Neural progenitor cell (in vitro differentiated cells): ENCODE measurements around the gene MICAL2. TPM values are rescaled to one million over a fixed set of nuclear protein-coding genes. Genes with fewer than 3 reads are reported as not detected.

ENCODE experiments used
- DNase-seq: peaks from one replicate; pipeline ENCODE4 v3.0.0-alpha.2; 2016; ENCODE audit warnings: low spot score
- H2AFZ ChIP-seq: fragments of 200-600 bp; sonication (generic); replicated peaks from 2 replicates; pipeline ENCODE4 v1.6.1; 2016; ENCODE audit warnings: antibody characterized with exemption
- H3F3A ChIP-seq: fragments of 200-600 bp; sonication (generic); 2 replicates; pipeline ENCODE4 v1.6.1; 2016; ENCODE audit warnings: antibody characterized with exemption, low read depth
- H3K27ac ChIP-seq: fragments of 200-600 bp; sonication (generic); 2 replicates; pipeline ENCODE4 v1.5.1; 2016; ENCODE audit warnings: mild to moderate bottlenecking
- H3K27me3 ChIP-seq: fragments of 200-600 bp; sonication (generic); 2 replicates; pipeline ENCODE4 v1.6.1; 2016; ENCODE audit warnings: mild to moderate bottlenecking, moderate library complexity
- H3K36me3 ChIP-seq: fragments of 200-600 bp; sonication (generic); 2 replicates; pipeline ENCODE4 v1.5.1; 2016
- H3K4me1 ChIP-seq: fragments of 200-600 bp; sonication (generic); 2 replicates; pipeline ENCODE4 v1.6.1; 2016; ENCODE audit warnings: mixed run types
- H3K4me2 ChIP-seq: fragments of 200-600 bp; sonication (generic); 2 replicates; pipeline ENCODE4 v1.6.1; 2016
- H3K4me3 ChIP-seq: fragments of 200-600 bp; sonication (generic); 2 replicates; pipeline ENCODE4 v1.5.1; 2016
- H3K79me2 ChIP-seq: fragments of 200-600 bp; sonication (generic); 2 replicates; pipeline ENCODE4 v1.6.1; 2016; ENCODE audit warnings: low read depth
- H3K9ac ChIP-seq: fragments of 200-600 bp; sonication (generic); 2 replicates; pipeline ENCODE4 v1.6.1; 2016
- H3K9me3 ChIP-seq: fragments of 200-600 bp; sonication (generic); 2 replicates; pipeline ENCODE4 v1.5.1; 2016; ENCODE audit warnings: low read depth
- H4K20me1 ChIP-seq: fragments of 200-600 bp; sonication (generic); 2 replicates; pipeline ENCODE4 v1.6.1; 2016; ENCODE audit warnings: low read depth
- H3K27ac Mint-ChIP-seq: 3 replicates; pipeline ENCODE4 v1.8.0; 2021; ENCODE audit warnings: mixed read lengths
- H3K27me3 Mint-ChIP-seq: 2 replicates; pipeline ENCODE4 v1.8.0; 2022; ENCODE audit warnings: low read depth, mild to moderate bottlenecking, inconsistent platforms, moderate library complexity, mixed read lengths; ENCODE audit not compliant: insufficient read depth
- H3K36me3 Mint-ChIP-seq: 3 replicates; pipeline ENCODE4 v1.8.0; 2021; ENCODE audit warnings: mixed read lengths
- H3K4me1 Mint-ChIP-seq: 3 replicates; pipeline ENCODE4 v1.8.0; 2021; ENCODE audit warnings: mixed read lengths
- H3K4me3 Mint-ChIP-seq: 3 replicates; pipeline ENCODE4 v1.8.0; 2021; ENCODE audit warnings: mild to moderate bottlenecking, moderate library complexity, mixed read lengths
- H3K9me3 Mint-ChIP-seq: 3 replicates; pipeline ENCODE4 v1.8.0; 2020; ENCODE audit warnings: mixed read lengths
- EZH2 ChIP-seq: fragments of 200-600 bp; sonication (generic); IDR thresholded peaks from 2 replicates; pipeline ENCODE4 v1.6.1; 2017; ENCODE audit warnings: antibody characterized with exemption, mild to moderate bottlenecking, moderate library complexity
- EZH2phosphoT487 ChIP-seq: fragments of 200-600 bp; sonication (generic); IDR thresholded peaks from 2 replicates; pipeline ENCODE4 v1.6.1; 2017; ENCODE audit warnings: antibody characterized with exemption
- total RNA-seq: library from RNA; depleted of rRNA; stranded (reverse); fragments of >200 nt; gene quantifications from 2 replicates; pipeline ENCODE4 v1.2.3, GENCODE V29; 2015; ENCODE audit warnings: low replicate concordance
- TF ChIP-seq, protein P1 (sequence below): fragments of 200-600 bp; sonication (generic); IDR thresholded peaks from 2 replicates; pipeline ENCODE4 v1.5.1; 2017; ENCODE audit warnings: antibody characterized with exemption, mild to moderate bottlenecking

The MICAL2 gene
- total RNA-seq, 1 donor from 2014 or later: 0.60 TPM

DNA sequence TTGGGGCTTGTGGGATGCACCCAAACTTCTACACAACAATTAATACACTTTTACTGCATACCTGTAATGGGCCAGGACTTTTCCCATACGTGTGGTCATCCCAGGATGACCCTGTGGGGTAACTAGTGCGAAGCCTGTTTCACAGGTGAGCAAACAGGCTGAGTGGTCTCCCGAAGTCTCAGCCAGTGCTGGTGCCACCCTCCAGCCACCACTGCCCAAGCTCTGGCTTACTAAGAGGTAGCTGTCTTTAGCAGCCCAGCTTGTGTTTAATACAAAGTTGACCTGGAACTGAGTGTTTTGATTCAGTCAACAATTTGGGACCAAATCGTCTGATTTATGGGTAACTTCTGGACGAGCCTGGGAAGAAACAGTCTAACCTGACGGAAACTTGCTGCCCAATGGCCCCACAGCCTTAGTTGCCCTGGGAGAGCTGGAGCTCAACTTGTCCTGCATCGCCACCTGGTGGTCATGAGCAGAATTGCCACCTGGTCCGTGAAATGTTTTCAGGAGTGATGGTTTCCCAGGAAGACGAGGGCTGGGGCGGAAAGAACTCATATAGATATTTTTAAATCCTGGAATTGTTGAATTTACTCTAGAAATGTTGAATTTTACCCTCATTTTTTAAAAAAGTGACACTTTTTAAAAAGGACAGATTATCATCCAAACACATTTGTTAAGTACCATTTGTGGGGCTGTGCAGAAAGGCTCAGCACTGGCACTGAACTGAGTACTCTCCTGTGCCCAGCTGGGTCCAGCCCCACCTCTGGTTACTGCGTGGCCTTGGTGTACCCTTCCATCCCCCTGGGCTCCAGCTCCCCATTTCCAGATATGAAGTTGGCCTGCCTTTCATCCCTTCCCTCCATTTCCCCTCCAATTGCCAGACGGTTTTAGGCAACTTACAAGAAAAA, 171.4 kb downstream of the MICAL2 start:
- Mint-ChIP-seq H3K9me3 (no peaks in the 10 kb centered on the region), H3K4me1 (peaks cover 6% of the 10 kb centered on the region), H3K4me3 (no peak overlapping the region), H3K36me3 (no peaks in the 10 kb centered on the region), H3K27ac (no peak overlapping the region), H3K27me3 (peaks cover 5% of the 10 kb centered on the region)
- Histone ChIP-seq H3F3A (no peaks in the 10 kb centered on the region), H4K20me1 (no peaks in the 10 kb centered on the region), H3K4me3 (no peak overlapping the region), H3K9ac (no peak overlapping the region), H3K4me1 (peaks cover 4% of the 10 kb centered on the region), H3K27me3 (no peaks in the 10 kb centered on the region), H3K4me2 (no peak overlapping the region), H3K9me3 (no peaks in the 10 kb centered on the region), H3K36me3 (no peaks in the 10 kb centered on the region), H3K27ac (no peak overlapping the region), H3K79me2 (no peaks in the 10 kb centered on the region), H2AFZ (peak overlapping the region; percentile 22)
- peak; percentile 84 for DNase-seq
- TF ChIP-seq EZH2 (no peak), EZH2phosphoT487 (no peak)
- TF ChIP-seq, protein P1, sequence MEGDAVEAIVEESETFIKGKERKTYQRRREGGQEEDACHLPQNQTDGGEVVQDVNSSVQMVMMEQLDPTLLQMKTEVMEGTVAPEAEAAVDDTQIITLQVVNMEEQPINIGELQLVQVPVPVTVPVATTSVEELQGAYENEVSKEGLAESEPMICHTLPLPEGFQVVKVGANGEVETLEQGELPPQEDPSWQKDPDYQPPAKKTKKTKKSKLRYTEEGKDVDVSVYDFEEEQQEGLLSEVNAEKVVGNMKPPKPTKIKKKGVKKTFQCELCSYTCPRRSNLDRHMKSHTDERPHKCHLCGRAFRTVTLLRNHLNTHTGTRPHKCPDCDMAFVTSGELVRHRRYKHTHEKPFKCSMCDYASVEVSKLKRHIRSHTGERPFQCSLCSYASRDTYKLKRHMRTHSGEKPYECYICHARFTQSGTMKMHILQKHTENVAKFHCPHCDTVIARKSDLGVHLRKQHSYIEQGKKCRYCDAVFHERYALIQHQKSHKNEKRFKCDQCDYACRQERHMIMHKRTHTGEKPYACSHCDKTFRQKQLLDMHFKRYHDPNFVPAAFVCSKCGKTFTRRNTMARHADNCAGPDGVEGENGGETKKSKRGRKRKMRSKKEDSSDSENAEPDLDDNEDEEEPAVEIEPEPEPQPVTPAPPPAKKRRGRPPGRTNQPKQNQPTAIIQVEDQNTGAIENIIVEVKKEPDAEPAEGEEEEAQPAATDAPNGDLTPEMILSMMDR: peak; percentile 98

- Histone ChIP-seq H3K27me3 (no peaks in the 10 kb centered on the region), H2AFZ (no peak overlapping the region), H3K79me2 (no peaks in the 10 kb centered on the region), H3K27ac (no peak overlapping the region), H3K4me2 (no peak overlapping the region), H4K20me1 (no peaks in the 10 kb centered on the region), H3K9me3 (no peaks in the 10 kb centered on the region), H3K36me3 (no peaks in the 10 kb centered on the region), H3F3A (no peaks in the 10 kb centered on the region), H3K4me3 (no peak overlapping the region), H3K4me1 (peaks cover 4% of the 10 kb centered on the region), H3K9ac (no peak overlapping the region)
- no peak for DNase-seq
- Mint-ChIP-seq H3K9me3 (no peaks in the 10 kb centered on the region), H3K36me3 (no peaks in the 10 kb centered on the region), H3K4me3 (no peak overlapping the region), H3K4me1 (peaks cover 15% of the 10 kb centered on the region), H3K27me3 (peaks cover 7% of the 10 kb centered on the region), H3K27ac (no peak overlapping the region)
- TF ChIP-seq EZH2: no peak
- TF ChIP-seq EZH2phosphoT487: no peak
- TF ChIP-seq, protein P1: no peak
These were observed 172.3 kb downstream of the MICAL2 start for GRCh38 chr11:12282676-12283075.

DNA sequence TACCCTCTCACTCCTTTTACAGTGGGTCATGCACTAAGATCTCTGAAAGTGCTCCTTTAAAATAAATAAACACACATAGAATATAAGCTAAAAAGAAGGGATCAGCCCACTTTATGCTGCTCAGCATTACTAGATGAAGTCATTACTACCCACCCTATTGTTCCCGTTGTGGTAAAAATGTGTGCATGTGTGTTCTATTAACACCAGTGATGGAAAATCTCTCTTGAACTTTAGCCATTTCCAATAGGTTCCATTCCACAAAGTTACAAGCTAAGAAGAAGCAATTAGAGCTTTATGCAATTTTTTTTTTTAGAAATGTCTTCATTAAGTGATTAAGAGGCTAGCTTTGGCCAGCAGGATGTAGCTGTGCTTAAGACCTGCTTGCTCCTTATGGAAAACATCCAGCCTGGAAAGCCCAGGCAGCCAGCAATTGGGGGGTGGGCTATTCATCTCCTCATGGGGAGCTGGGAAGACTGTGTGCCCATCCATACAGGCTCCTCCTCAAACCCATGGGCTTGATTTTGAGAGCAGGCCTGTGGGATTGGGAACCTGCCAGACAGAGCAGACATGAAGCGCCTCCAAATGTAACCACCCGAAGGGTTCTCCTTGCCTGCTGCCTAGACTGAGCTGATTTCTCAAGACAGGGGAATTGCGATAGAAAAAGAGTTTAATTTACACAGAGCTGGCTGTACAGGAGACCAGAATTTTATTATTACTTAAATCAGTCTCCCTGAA, 174.1 kb downstream of the MICAL2 start:
- H3K4me3 ChIP-seq: no peak overlapping the region
- TF ChIP-seq, protein P1: no peak
- TF ChIP-seq EZH2phosphoT487 (no peak), EZH2 (no peak)
- H3K27me3 Mint-ChIP-seq: peaks cover 5% of the 10 kb centered on the region

More for the DNA sequence above, 174.1 kb downstream of the MICAL2 start:
- peaks cover 20% of the 10 kb centered on the region for H3K4me1 Mint-ChIP-seq
- no peak overlapping the region for H3K27ac Mint-ChIP-seq
- no peaks in the 10 kb centered on the region for H3K36me3 ChIP-seq
- no peak overlapping the region for H3K4me3 Mint-ChIP-seq
- H3K9me3 Mint-ChIP-seq: no peaks in the 10 kb centered on the region
- no peak for DNase-seq
- no peak overlapping the region for H3K9ac ChIP-seq
- H3F3A ChIP-seq: no peaks in the 10 kb centered on the region
- no peak overlapping the region for H3K4me2 ChIP-seq
- H3K4me1 ChIP-seq: peaks cover 4% of the 10 kb centered on the region
- no peaks in the 10 kb centered on the region for H4K20me1 ChIP-seq
- H3K79me2 ChIP-seq: no peaks in the 10 kb centered on the region
- no peaks in the 10 kb centered on the region for H3K9me3 ChIP-seq
- H3K36me3 Mint-ChIP-seq: no peaks in the 10 kb centered on the region
- H2AFZ ChIP-seq: no peak overlapping the region
- no peak overlapping the region for H3K27ac ChIP-seq
- H3K27me3 ChIP-seq: no peaks in the 10 kb centered on the region
